H1 (cell line): ENCODE data around the gene IGFBP6. TPM values are rescaled to one million over a fixed set of nuclear protein-coding genes. Genes with fewer than 3 reads are reported as not detected.

Experiments
- CBX8 ChIP-seq: fragments of 300-800, 300-1000 bp; sonication (generic); IDR thresholded peaks from 2 replicates; pipeline ENCODE4 v1.7.1; 2016; ENCODE audit warnings: low read depth, low read length, borderline replicate concordance
- CHD7 ChIP-seq: fragments of 300-600 bp; sonication (generic); IDR thresholded peaks from 2 replicates; pipeline ENCODE4 v1.7.1; 2012; ENCODE audit warnings: low read length, moderate library complexity, mild to moderate bottlenecking, inconsistent platforms; ENCODE audit not compliant: insufficient replicate concordance
- EP300 ChIP-seq, 2 experiments: IDR thresholded peaks; 1 replicate in 1 of 2; 2 replicates in 1 of 2; pipeline ENCODE4 v1.6.1; 2011 to 2012; ENCODE audit warnings: low read depth in 2 of 2, low read length in 2 of 2, mild to moderate bottlenecking in 2 of 2, borderline replicate concordance in 1 of 2, inconsistent platforms in 1 of 2, moderate library complexity in 1 of 2
- HDAC2 ChIP-seq, 2 experiments: fragments of 300-600 bp in 1 of 2; sonication (generic) in 1 of 2; IDR thresholded peaks; 2 replicates each; pipeline ENCODE4 v1.6.1; 2011 to 2012; ENCODE audit warnings: low read depth in 2 of 2, low read length in 2 of 2, mild to moderate bottlenecking in 2 of 2, moderate library complexity in 2 of 2, borderline replicate concordance in 1 of 2, inconsistent platforms in 1 of 2
- JUN ChIP-seq: IDR thresholded peaks from 2 replicates; pipeline ENCODE4 v1.6.1; 2011; ENCODE audit warnings: low read depth, mild to moderate bottlenecking, improper control_type of control experiment, low read length
- PHF8 ChIP-seq: fragments of 200-600 bp; sonication (generic); conservative IDR thresholded peaks from 2 replicates; pipeline ENCODE4 v1.7.1; 2012; ENCODE audit warnings: low read depth, mild to moderate bottlenecking, inconsistent platforms, low read length, moderate library complexity
- SP1 ChIP-seq: IDR thresholded peaks from 2 replicates; pipeline ENCODE4 v1.6.1; 2011; ENCODE audit warnings: low read depth, low read length
- TAF7 ChIP-seq: optimal IDR thresholded peaks from 2 replicates; pipeline ENCODE3; 2011; ENCODE audit warnings: low read depth, mild to moderate bottlenecking, inconsistent platforms, low read length, moderate library complexity, borderline replicate concordance
- polyA plus RNA-seq, 7 experiments: library from polyadenylated mRNA; depleted of rRNA in 3 of 7; stranded (reverse) in 5 of 7; unstranded in 2 of 7; fragments of >200 nt in 5 of 7; fragments of 200-250 nt in 2 of 7; gene quantifications; 1 replicate in 5 of 7; 2 replicates in 1 of 7; 4 replicates in 1 of 7; pipeline versions ENCODE4 v1.2.1 to v1.2.3, GENCODE V29; 2011 to 2013; ENCODE audit warnings: missing spikeins in 2 of 7, mixed read lengths in 2 of 7
- total RNA-seq: library from RNA; stranded (reverse); fragmentation: NEBNext Ultra II Directional; extraction: Animal tissue kit (Norgen Biotek cat#: 25700); gene quantifications from 2 replicates; pipeline ENCODE4 v1.2.1, GENCODE V29; 2021

The IGFBP6 gene
- total and polyA plus RNA-seq, 2 of the 8 experiments (the other 6 are each of a cell fraction or from before 2014, with no cell fraction given) = 13.7 to 14.7 TPM

- TF ChIP-seq CHD7 = no peak
- no peak for TF ChIP-seq PHF8
- TF ChIP-seq TAF7 = no peak
- TF ChIP-seq JUN = no peak
- no peak for TF ChIP-seq HDAC2 (IDR thresholded peaks at IDR 0.05; ENCODE audit: borderline replicate concordance in 1 of 2, low read depth in 2 of 2, low read length in 2 of 2)
- no peak for TF ChIP-seq EP300 (IDR thresholded peaks at IDR 0.05; ENCODE audit: borderline replicate concordance in 1 of 2, low read depth in 2 of 2, low read length in 2 of 2)
- TF ChIP-seq SP1 = no peak
- no peak for TF ChIP-seq CBX8
Measured at GRCh38 chr12:53101266-53101665, 3.8 kb downstream of the IGFBP6 start (continued).
